PC-3 (cell line): ENCODE measurements around the gene RSPRY1.

Source experiments
- EZH2 ChIP-seq: fragments of 300-600 bp; sonication (generic); IDR thresholded peaks from one replicate; pipeline ENCODE4 v1.6.1; 2017; ENCODE audit warnings: antibody characterized with exemption, mild to moderate bottlenecking, low read length; ENCODE audit not compliant: unreplicated experiment
- TF ChIP-seq, protein P1 (sequence below): fragments of 300-600 bp; sonication (generic); conservative IDR thresholded peaks from 2 replicates; pipeline ENCODE4 v1.5.1; 2017; ENCODE audit warnings: antibody characterized with exemption, low read depth, mild to moderate bottlenecking, low read length

DNA sequence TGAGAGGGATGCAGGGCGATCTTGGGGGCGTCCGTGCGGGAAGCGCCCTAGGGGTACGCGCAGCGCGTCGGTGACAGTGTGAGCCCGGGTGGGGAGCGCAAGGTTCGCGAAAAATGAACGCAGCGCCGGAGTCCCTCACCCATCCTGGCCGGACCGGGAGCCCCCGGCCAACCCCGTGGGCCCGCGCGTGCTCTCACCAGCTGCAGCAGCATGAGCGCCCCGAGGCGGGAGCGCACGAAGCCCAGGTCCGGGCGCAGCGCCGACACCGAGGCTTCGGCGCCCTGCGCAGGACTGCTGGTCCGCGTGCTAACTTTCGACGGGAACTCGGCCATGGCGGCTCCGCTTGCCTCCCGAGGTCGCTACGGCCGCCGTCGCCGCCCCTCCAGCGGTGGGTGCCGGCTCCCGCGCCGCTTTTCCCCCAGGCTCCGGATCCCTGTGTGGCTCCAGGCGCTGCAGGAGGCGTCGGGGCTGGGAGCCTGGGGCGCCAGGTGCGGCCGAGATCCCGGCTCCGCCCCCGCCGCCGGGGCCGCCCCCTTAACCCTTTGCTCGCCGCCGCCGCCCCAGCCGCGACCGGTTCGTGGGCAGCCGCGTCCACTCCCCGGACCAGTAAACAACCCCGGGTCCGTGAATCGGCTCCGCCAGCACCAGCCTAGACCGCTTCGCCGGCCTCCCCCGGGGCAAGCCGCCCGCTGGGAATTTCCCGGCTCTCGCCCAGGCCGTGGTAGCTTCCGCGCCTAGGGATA is 98.3 kb downstream of the RSPRY1 start, which contains the start of gene PLLP:
- TF ChIP-seq, protein P1, sequence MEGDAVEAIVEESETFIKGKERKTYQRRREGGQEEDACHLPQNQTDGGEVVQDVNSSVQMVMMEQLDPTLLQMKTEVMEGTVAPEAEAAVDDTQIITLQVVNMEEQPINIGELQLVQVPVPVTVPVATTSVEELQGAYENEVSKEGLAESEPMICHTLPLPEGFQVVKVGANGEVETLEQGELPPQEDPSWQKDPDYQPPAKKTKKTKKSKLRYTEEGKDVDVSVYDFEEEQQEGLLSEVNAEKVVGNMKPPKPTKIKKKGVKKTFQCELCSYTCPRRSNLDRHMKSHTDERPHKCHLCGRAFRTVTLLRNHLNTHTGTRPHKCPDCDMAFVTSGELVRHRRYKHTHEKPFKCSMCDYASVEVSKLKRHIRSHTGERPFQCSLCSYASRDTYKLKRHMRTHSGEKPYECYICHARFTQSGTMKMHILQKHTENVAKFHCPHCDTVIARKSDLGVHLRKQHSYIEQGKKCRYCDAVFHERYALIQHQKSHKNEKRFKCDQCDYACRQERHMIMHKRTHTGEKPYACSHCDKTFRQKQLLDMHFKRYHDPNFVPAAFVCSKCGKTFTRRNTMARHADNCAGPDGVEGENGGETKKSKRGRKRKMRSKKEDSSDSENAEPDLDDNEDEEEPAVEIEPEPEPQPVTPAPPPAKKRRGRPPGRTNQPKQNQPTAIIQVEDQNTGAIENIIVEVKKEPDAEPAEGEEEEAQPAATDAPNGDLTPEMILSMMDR: no peak
- TF ChIP-seq EZH2: no peak
